Measurements from ENCODE around the gene POMGNT1.

DNA sequence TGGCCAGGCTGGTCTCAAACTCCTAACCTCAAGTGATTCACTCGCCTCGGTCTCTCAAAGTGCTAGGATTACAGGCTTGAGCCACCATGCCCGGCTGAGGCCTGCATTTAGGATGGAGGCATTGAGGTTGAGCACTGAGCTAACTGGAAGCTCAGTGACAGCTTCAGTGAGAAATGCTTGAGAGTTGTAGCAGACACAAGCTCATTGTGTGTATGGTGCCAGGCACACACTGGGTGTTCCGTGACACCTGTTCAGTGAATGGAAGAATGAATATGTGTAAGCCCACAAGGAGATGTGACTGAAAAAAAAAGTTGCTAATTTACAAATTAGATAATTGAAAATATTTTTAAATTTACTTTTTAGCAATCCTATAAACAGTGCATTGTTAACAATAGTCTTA lies 26.7 kb upstream of the POMGNT1 start:
- TF ChIP-seq, protein P1, sequence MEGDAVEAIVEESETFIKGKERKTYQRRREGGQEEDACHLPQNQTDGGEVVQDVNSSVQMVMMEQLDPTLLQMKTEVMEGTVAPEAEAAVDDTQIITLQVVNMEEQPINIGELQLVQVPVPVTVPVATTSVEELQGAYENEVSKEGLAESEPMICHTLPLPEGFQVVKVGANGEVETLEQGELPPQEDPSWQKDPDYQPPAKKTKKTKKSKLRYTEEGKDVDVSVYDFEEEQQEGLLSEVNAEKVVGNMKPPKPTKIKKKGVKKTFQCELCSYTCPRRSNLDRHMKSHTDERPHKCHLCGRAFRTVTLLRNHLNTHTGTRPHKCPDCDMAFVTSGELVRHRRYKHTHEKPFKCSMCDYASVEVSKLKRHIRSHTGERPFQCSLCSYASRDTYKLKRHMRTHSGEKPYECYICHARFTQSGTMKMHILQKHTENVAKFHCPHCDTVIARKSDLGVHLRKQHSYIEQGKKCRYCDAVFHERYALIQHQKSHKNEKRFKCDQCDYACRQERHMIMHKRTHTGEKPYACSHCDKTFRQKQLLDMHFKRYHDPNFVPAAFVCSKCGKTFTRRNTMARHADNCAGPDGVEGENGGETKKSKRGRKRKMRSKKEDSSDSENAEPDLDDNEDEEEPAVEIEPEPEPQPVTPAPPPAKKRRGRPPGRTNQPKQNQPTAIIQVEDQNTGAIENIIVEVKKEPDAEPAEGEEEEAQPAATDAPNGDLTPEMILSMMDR (IDR thresholded peaks at IDR 0.05; ENCODE audit: insufficient read depth, low read length, poor library complexity, severe bottlenecking), result no peak
- TF ChIP-seq EZH2phosphoT487 (conservative IDR thresholded peaks at IDR 0.05; ENCODE audit: low read length), result no peak
